ENCODE results near the gene SS18.

The SS18 gene

DNA sequence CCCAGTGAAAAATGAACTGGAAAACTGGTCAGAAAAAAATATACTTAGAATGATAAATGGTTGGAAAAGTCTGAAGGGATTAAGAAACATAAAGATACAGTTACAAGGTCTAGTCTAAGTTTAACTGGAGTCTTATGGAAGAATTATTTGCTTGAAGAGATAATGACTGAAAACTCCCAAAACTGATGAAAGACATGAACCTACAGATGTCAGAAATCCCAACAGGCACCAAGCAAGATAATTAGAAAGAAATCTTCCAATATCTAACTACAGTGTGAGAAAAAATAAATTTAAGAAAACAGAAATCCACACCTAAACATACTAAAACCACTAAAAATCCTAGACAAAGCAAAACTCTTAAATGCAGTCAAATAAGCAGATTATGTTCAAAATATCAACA, 19.4 kb downstream of the SS18 start:
- DNase-seq: no peak

GRCh38 chr18:26059357-26059756, 31.1 kb downstream of the SS18 start:
- no peak for DNase-seq

DNA sequence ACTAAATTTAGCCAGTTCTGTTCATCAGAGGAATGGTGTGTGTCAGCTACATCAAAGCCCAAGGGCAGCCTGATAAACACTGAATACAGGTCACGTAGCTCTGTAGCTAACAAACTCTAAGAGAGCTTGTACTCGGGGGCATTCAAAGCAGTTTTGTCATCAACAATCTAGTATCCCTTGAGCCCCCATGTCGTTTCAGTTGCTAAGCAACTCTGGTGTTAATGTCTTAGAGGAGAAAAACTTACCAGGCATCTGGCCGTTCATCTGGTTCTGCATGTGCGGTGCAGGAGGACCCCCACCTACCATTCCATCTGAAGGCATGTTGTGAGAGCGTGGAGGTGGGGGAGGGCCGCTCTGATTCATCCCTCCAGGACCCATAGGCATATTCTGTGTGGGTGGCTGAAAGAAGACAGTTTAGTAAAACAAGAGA, 33.1 kb downstream of the SS18 start:
- peak; percentile 46 for DNase-seq

DNA sequence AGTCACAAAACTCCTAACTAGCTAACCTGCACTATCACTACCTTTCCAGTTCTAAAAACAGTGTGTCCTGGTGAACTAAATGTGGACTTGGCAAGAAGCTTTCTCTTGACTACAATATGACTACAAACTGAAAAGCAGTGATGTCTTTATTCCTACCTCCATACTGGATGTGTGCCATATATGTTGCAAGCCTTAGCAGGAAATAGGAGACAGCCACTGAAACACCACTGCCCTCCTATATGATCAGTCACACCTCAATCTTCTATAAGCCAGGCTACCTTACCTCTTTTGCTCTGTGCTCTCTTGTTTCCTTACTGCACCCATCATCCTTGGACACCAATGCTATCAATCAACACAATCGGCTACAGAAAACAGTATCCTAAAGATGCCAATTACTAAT, 34.1 kb downstream of the SS18 start:
- no peak for DNase-seq

- no peak for DNase-seq
Measured at GRCh38 chr18:26052505-26052904, 37.9 kb downstream of the SS18 start.

- no peak for DNase-seq
Measured at GRCh38 chr18:26051843-26052242, 38.6 kb downstream of the SS18 start.

DNA sequence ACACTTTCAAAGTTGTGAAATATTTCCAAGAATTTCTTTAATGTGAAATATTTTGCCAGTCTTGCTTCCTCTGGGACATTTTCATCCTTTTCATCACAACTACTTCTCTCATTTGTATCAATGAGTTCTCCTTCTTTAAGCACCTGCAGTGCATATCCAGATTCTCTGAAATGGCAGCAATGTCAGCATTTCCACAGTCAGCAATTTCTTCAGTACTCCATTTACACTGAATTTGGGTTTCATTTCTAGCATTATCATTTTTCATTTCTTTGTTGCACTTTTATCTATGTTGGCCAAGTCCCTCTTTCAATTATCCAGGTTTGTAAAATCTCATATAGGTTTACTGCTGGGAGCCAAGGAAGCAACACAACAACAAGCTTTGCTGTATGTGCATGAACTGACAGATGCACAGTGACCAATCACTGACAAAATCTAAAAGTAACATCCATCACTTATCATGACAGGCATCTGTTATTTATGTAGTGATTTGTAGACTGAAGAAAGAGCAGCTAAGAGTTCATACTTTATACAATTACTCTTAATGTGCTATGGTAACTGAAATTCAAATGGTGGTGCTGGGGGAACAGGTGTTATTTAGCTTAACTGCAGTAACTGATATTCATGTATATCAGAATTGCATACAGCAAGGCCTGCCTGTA, 43.9 kb downstream of the SS18 start:
- no peak for DNase-seq

GRCh38 chr18:26044807-26045206, 45.6 kb downstream of the SS18 start:
- no peak for DNase-seq

DNA sequence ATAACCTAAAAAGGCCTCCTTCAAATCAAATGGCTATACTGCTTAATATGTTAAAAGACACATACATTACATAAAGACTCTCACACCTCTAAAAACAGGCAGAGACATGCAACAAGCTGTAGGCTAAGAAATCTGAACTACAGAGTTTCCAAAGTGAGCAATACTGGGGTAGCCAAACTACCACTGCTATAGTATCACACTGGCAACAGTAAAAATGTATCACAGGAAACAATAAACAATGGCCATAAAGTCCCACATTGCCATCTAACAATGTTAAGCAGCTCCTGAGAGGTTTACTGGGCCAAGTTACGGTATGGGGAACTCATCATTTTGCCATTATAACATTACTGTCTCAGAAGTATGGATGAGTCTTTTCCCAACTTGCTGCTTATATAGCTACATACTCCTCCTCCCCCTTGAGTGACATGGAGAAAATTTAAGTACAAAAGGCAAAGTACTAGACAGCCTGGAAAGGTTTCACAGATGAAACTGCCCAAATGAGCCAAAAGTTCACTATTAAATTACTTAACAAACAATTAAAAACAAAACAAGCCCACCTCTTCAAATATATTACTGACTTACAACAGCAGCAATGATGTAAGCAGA, 50.3 kb downstream of the SS18 start:
- no peak for DNase-seq

DNA sequence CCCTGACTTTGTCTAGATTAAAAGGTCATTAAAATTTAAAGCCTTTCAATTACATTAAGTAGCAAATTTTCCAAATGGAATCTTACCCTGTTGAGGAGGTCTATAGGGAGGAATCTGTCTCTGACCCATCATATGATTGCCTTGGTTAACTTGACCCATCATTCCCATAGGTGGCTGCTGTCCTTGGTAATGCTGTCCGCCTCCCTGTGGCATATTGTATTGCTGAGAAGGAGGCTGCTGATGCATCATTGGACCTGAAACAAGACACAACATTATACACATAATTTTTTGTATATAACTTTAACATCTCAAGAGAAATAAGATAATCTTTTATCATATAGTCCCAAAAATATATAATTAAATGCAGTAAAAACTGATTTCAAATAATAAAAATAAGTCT, 51.2 kb downstream of the SS18 start:
- no peak for DNase-seq

DNA sequence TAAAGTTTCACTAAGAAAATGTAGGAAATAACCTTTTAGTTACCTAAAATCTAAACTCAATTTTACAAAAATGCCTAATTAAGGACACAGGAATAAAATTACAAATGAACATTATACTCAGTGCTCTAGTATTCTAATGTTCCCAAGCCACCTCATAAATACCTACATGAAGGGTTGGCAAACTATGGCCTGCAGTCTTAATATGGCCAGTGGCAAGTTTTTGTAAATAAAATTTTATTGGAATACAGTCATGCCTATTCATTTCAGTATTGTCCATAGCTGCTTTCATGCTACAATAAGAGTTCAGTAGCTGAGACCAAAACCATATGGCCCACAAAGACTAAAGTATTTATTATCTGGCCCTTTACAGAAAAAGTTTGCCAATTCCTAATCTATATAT, 53.8 kb downstream of the SS18 start:
- DNase-seq: no peak

- no peak for DNase-seq
Measured at GRCh38 chr18:26034850-26035497, 55.4 kb downstream of the SS18 start.

DNA sequence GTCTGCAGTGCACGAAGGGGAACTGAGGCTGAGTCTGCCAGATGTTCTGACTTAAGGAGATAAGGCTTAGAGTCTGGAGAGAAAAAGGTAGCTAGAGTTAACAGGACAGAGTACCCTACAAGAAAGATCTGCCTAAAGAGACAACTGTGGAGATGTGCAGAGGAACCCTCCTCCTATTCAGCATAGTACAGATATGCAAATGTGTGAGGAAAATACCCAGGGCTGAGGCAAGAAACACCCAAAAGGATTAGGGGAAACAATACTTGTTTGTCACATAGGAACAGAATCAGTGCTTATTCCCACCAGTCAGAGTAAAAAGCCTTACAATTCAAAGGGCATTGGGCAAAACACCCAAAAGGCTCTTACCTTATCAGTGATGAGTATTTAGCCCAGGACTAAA, 67.8 kb downstream of the SS18 start:
- no peak for DNase-seq

GRCh38 chr18:26021061-26021754, 69.2 kb downstream of the SS18 start:
- DNase-seq: no peak

DNA sequence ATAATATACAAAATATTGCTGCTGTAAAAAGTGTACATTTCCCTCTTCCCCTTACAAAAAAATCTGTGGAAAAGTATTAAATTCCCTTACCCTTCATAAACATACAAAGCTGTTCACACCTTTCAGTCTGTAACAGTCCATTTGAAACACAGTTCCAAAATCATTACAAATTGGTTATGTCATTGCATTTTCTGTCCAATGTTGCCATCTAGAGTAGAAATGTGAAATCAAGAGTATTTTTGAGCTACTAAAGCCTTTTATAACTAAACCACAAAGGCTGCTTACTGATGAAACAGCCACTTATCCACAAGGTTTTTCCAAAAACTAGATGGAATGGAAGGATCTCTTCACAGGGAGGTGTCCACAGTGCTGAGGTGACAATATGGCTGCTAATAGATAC, 72.5 kb downstream of the SS18 start:
- no peak for DNase-seq

GRCh38 chr18:26014462-26014861, 76.0 kb downstream of the SS18 start:
- no peak for DNase-seq

GRCh38 chr18:26008619-26009018, 81.8 kb downstream of the SS18 start:
- no peak for DNase-seq

DNA sequence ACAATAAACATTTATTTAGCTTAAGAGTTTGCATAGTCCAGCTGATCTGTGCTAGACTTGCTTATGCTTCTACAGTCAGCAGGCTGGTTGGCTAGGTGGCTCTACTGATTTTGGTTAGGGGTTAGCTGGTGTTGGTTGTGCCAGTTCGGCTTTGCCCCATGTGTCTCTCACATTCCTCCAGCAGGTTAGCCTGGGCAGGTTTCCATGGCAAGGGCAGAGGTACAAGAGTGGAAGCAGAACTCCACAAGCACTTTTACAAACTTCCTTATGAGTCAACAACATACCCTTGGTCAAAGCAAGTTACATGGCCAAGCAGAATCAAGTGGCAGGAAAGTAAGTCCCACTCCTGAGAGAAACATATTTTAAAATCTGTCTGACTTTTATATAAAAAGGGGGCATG, 82.3 kb downstream of the SS18 start:
- DNase-seq: no peak

DNA sequence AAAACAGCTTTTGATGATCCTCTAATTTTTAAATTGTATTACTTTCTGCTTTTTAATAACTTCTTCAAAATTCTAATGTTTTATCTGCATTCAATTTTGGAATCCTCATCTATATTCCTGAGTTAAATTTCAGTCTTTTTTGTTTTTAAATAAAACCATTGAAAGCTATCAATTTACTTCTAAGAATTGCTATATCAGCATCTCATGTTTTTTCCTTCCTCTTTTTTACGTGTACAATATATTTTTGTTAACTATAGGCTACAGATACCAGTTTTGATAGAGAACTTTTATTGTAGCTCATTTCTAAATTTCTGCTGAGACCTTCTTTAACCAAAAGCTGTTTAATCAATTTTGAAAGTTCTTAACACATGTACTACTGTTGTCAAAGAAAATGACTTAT, 84.5 kb downstream of the SS18 start:
- DNase-seq: no peak

DNA sequence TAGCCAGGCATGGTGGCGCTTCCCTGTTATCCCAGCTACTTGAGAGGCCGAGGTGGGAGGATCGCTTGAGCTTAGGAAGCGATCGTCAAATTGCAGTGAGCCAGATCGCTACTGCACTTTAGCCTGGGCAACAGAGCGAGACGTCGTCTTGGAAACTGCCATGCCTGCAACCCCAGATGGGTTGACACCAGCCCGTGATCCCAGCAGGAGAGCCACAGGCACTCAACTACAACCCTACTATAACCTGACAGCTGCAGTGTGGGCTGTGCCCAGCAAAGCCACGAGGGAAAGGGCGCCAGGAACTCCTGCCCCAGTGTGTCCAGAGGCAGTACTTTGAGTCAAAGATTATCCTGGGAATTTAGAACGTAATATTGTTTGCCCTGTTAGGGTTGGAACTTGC, 85.6 kb downstream of the SS18 start:
- no peak for DNase-seq

GRCh38 chr18:26003817-26004216, 86.6 kb downstream of the SS18 start:
- no peak for DNase-seq

DNA sequence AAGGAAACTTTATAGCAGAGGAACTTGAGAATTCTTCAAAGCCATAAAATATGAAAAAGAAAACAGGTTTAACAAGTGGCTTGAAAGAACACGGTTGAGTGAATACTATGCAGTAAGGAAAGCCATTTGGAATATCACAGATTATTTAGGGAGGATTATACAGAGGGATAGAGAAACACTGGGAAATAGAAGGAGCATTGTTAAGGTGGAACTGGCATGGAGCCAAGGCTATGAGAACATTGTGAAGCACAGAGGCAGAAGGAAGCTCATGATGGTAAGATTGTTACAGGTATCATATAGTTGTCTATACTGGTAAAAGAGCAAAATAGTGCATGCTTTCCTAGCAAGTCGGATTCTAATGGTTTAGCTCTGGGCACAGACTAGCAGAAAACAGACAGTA, 87.1 kb downstream of the SS18 start:
- DNase-seq: no peak

GRCh38 chr18:26002375-26002910, 88.0 kb downstream of the SS18 start:
- no peak for DNase-seq

GRCh38 chr18:25998461-25998860, 92.0 kb downstream of the SS18 start:
- DNase-seq: no peak

All from retina (tissue), 1 donor.